Measurements from ENCODE around the gene ITGA11.

Gene ITGA11

GRCh38 chr15:68416158-68416535 lies 15.8 kb downstream of the ITGA11 start:
- H3K4me2 ChIP-seq (ENCODE audit: low read length), result no peak overlapping the region
- 0 out of 2 replicates have a peak, but pooled peaks cover 3% of the 10 kb centered on the region for H3K27me3 ChIP-seq (ENCODE audit: insufficient read depth, low read length)
- H3F3A ChIP-seq (ENCODE audit: insufficient read depth, low read length), result no peaks in the 10 kb centered on the region
- H4K20me1 ChIP-seq (ENCODE audit: insufficient read depth, low read length), result no peaks in the 10 kb centered on the region
- no peaks in the 10 kb centered on the region for H3K4me1 ChIP-seq (ENCODE audit: insufficient read depth, low read length, severe bottlenecking)
- H3K9me3 ChIP-seq (ENCODE audit: low read length), result no peaks in the 10 kb centered on the region
- no peak overlapping the region for H3K9ac ChIP-seq (ENCODE audit: low read length)
- no peak overlapping the region for H3K4me3 ChIP-seq (ENCODE audit: low read depth, low read length, poor library complexity, severe bottlenecking)
- no peak overlapping the region for H2AFZ ChIP-seq (ENCODE audit: low read length)
- H3K27ac ChIP-seq (ENCODE audit: low read depth, low read length, poor library complexity, severe bottlenecking), result no peak overlapping the region
- TF ChIP-seq EZH2 (IDR thresholded peaks at IDR 0.05; ENCODE audit: borderline replicate concordance, low read length), result no peak
- TF ChIP-seq, protein P1, sequence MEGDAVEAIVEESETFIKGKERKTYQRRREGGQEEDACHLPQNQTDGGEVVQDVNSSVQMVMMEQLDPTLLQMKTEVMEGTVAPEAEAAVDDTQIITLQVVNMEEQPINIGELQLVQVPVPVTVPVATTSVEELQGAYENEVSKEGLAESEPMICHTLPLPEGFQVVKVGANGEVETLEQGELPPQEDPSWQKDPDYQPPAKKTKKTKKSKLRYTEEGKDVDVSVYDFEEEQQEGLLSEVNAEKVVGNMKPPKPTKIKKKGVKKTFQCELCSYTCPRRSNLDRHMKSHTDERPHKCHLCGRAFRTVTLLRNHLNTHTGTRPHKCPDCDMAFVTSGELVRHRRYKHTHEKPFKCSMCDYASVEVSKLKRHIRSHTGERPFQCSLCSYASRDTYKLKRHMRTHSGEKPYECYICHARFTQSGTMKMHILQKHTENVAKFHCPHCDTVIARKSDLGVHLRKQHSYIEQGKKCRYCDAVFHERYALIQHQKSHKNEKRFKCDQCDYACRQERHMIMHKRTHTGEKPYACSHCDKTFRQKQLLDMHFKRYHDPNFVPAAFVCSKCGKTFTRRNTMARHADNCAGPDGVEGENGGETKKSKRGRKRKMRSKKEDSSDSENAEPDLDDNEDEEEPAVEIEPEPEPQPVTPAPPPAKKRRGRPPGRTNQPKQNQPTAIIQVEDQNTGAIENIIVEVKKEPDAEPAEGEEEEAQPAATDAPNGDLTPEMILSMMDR (IDR thresholded peaks at IDR 0.05; ENCODE audit: low read length), result no peak
- H3K9me2 ChIP-seq (ENCODE audit: low read depth, low read length), result no peaks in the 10 kb centered on the region
- H3K36me3 ChIP-seq (ENCODE audit: insufficient read depth, low read length), result no peaks in the 10 kb centered on the region
- no peaks in the 10 kb centered on the region for H3K79me2 ChIP-seq (ENCODE audit: insufficient read depth, low read length)

DNA sequence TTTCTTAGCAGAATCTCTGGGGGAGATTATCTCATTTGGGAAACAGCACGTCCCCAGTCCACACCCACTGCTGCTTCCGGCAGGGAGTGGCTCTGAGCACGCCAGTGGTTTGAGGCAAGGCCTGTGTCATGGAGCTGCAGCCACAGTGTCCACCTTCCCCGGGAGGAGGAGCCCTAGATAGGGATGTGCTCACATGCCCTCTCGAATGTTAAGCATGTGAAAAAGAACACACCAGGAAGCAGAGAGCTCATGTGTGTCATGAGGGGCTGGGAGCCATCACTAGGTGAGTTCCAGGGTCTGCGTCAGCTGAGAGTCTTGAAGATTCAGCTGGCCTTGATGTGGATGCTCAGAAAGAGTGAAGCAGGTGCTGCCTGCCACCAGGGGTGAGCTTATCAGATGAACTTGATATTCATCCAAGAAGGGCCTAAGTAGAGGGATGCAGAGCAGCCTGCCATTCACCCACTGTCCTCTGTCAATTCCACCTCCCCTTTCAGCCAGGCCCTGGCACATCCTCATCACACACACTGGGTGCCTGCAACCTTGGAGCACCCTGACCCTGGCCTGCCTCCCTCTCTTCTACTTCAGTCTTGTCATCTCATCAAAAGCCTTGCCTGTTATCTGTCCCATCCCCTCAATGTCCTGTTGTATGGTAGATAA lies 16.3 kb downstream of the ITGA11 start:
- Histone ChIP-seq H3K79me2 (ENCODE audit: insufficient read depth, low read length) (no peaks in the 10 kb centered on the region), H3K4me2 (ENCODE audit: low read length) (no peak overlapping the region), H4K20me1 (ENCODE audit: insufficient read depth, low read length) (no peaks in the 10 kb centered on the region), H3F3A (ENCODE audit: insufficient read depth, low read length) (no peaks in the 10 kb centered on the region), H3K9me3 (ENCODE audit: low read length) (no peaks in the 10 kb centered on the region), H3K4me3 (ENCODE audit: low read depth, low read length, poor library complexity, severe bottlenecking) (no peak overlapping the region), H3K9ac (ENCODE audit: low read length) (no peak overlapping the region), H3K9me2 (ENCODE audit: low read depth, low read length) (no peaks in the 10 kb centered on the region), H3K4me1 (ENCODE audit: insufficient read depth, low read length, severe bottlenecking) (no peaks in the 10 kb centered on the region), H3K36me3 (ENCODE audit: insufficient read depth, low read length) (no peaks in the 10 kb centered on the region), H3K27me3 (ENCODE audit: insufficient read depth, low read length) (0 out of 2 replicates have a peak, but pooled peaks cover 3% of the 10 kb centered on the region), H2AFZ (ENCODE audit: low read length) (no peak overlapping the region), H3K27ac (ENCODE audit: low read depth, low read length, poor library complexity, severe bottlenecking) (no peak overlapping the region)
- TF ChIP-seq, protein P1 (IDR thresholded peaks at IDR 0.05; ENCODE audit: low read length), result no peak
- no peak for TF ChIP-seq EZH2 (IDR thresholded peaks at IDR 0.05; ENCODE audit: borderline replicate concordance, low read length)

- no peak overlapping the region for H3K27ac ChIP-seq (ENCODE audit: low read depth, low read length, poor library complexity, severe bottlenecking)
- no peaks in the 10 kb centered on the region for H3K36me3 ChIP-seq (ENCODE audit: insufficient read depth, low read length)
- no peak overlapping the region for H3K9ac ChIP-seq (ENCODE audit: low read length)
- H3K4me2 ChIP-seq (ENCODE audit: low read length), result no peak overlapping the region
- H3K79me2 ChIP-seq (ENCODE audit: insufficient read depth, low read length), result no peaks in the 10 kb centered on the region
- H3K9me3 ChIP-seq (ENCODE audit: low read length), result no peaks in the 10 kb centered on the region
- no peak overlapping the region for H3K4me3 ChIP-seq (ENCODE audit: low read depth, low read length, poor library complexity, severe bottlenecking)
- no peaks in the 10 kb centered on the region for H3K9me2 ChIP-seq (ENCODE audit: low read depth, low read length)
- TF ChIP-seq, protein P1 (IDR thresholded peaks at IDR 0.05; ENCODE audit: low read length), result no peak
- TF ChIP-seq EZH2 (IDR thresholded peaks at IDR 0.05; ENCODE audit: borderline replicate concordance, low read length), result no peak
- H3K27me3 ChIP-seq (ENCODE audit: insufficient read depth, low read length), result 0 out of 2 replicates have a peak, but pooled peaks cover 3% of the 10 kb centered on the region
- H2AFZ ChIP-seq (ENCODE audit: low read length), result no peak overlapping the region
- H4K20me1 ChIP-seq (ENCODE audit: insufficient read depth, low read length), result no peaks in the 10 kb centered on the region
- H3F3A ChIP-seq (ENCODE audit: insufficient read depth, low read length), result no peaks in the 10 kb centered on the region
- H3K4me1 ChIP-seq (ENCODE audit: insufficient read depth, low read length, severe bottlenecking), result no peaks in the 10 kb centered on the region
Observed at GRCh38 chr15:68415061-68415460, 16.9 kb downstream of the ITGA11 start.

Measured in OCI-LY1 (cell line).